ENCODE data around the gene PGLYRP2.

GRCh38 chr19:15476325-15476724 lies 3.0 kb downstream of the PGLYRP2 start:
- TF ChIP-seq CTCF (IDR thresholded peaks at IDR 0.05), result no peak
- no peak for TF ChIP-seq POLR2AphosphoS5 (IDR thresholded peaks at IDR 0.05)
- TF ChIP-seq POLR2A (IDR thresholded peaks at IDR 0.05), result no peak
